DND-41 (cell line): ENCODE measurements around the gene BARX1.

Source experiments
- CTCF ChIP-seq: IDR thresholded peaks from 2 replicates; pipeline ENCODE4 v1.5.1; 2012; ENCODE audit warnings: borderline replicate concordance, low read length, moderate library complexity, mild to moderate bottlenecking; ENCODE audit not compliant: poor library complexity, severe bottlenecking; ENCODE audit errors: extremely low read depth
- EZH2 ChIP-seq: IDR thresholded peaks from 3 replicates; pipeline ENCODE4 v1.6.1; 2012; ENCODE audit warnings: borderline replicate concordance, low read depth, mild to moderate bottlenecking, moderate library complexity, low read length, inconsistent platforms; ENCODE audit not compliant: severe bottlenecking

- TF ChIP-seq CTCF = no peak
- no peak for TF ChIP-seq EZH2
Observed at GRCh38 chr9:93909242-93909616, 45.9 kb downstream of the BARX1 start.
